Tibial nerve (tissue), 4 donors: ENCODE measurements around the gene GON4L. TPM values are rescaled to one million over a fixed set of nuclear protein-coding genes. Genes with fewer than 3 reads are reported as not detected.

ENCODE experiments used
- DNase-seq, 2 donors: peaks; one replicate each; pipeline ENCODE4 v3.0.0-alpha.2; 2019; ENCODE audit warnings: low spot score in 2 of 2
- H3K27ac ChIP-seq, 4 donors: fragments of 200-600 bp; sonication (generic) in 3 of 4; one replicate each; pipeline ENCODE4 v1.5.1; 2017 to 2019; ENCODE audit warnings: mild to moderate bottlenecking in 1 of 4
- H3K27me3 ChIP-seq, 2 donors: fragments of 200-600 bp; sonication (generic) in 1 of 2; one replicate each; pipeline versions ENCODE4 v1.5.1 to v1.6.0; 2017 to 2019
- H3K36me3 ChIP-seq, 3 donors: fragments of 200-600 bp; sonication (generic); one replicate each; pipeline ENCODE4 v1.5.1; 2018 to 2019
- H3K4me1 ChIP-seq, 4 donors: fragments of 200-600 bp; sonication (generic) in 3 of 4; one replicate each; pipeline ENCODE4 v1.5.1; 2017 to 2019
- H3K4me3 ChIP-seq, 4 donors: fragments of 200-600 bp; sonication (generic) in 3 of 4; one replicate each; pipeline ENCODE4 v1.5.1; 2017 to 2019; ENCODE audit warnings: mild to moderate bottlenecking in 1 of 4, moderate library complexity in 1 of 4
- H3K9me3 ChIP-seq, 4 donors: fragments of 200-600 bp; sonication (generic) in 3 of 4; one replicate each; pipeline ENCODE4 v1.5.1; 2017 to 2019
- CTCF ChIP-seq, 5 experiments: fragments of 200-600 bp in 3 of 5; fragments of 450-650 bp in 2 of 5; sonication (generic) in 3 of 5; IDR thresholded peaks; one replicate each; pipeline ENCODE4 v1.5.1; 2016 to 2019; ENCODE audit warnings: antibody characterized with exemption in 5 of 5, mild to moderate bottlenecking in 3 of 5, moderate library complexity in 2 of 5
- EP300 ChIP-seq, 2 donors: sonication (generic); formaldehyde crosslinking; IDR thresholded peaks; one replicate each; pipeline ENCODE4 v1.6.1; 2017; ENCODE audit warnings: antibody characterized with exemption in 2 of 2, mild to moderate bottlenecking in 1 of 2
- POLR2A ChIP-seq, 2 donors: fragments of 450-650 bp; IDR thresholded peaks; one replicate each; pipeline ENCODE4 v1.6.1; 2017; ENCODE audit warnings: antibody characterized with exemption in 2 of 2, mild to moderate bottlenecking in 2 of 2, moderate library complexity in 2 of 2
- WGBS, 2 donors: methylation state at CpG; one replicate each; pipeline ENCODE4 v1.1.5; 2018; 5-methylcytosine and 5-hydroxymethylcytosine counted together
- total RNA-seq, 4 donors: library from RNA; depleted of rRNA; stranded (reverse); fragments of >200 nt; gene quantifications; one replicate each; pipeline ENCODE4 v1.1.0, GENCODE V29; 2016

Gene GON4L
- total RNA-seq, 4 donors from 2014 or later, result 53.3 to 88.2 (median 66.2) TPM

GRCh38 chr1:155859881-155860871 is 3.2 kb upstream of the GON4L start:
- peak in 1 of 2 donors; percentile 59 for TF ChIP-seq POLR2A (IDR thresholded peaks at IDR 0.05)
- peak; percentile 49 to 87 for TF ChIP-seq EP300 (IDR thresholded peaks at IDR 0.05)
- peak in 1 of 5 experiments; percentile 13 for TF ChIP-seq CTCF (IDR thresholded peaks at IDR 0.05)
- Histone ChIP-seq H3K27me3 (no peaks in the 10 kb centered on the region), H3K4me1 (peaks cover 0 to 56% (median 17%) of the 10 kb centered on the region in 4 donors), H3K27ac (peak overlapping the region; percentile 82 to 98 (median 88)), H3K36me3 (peaks cover 0 to 3% (median 0%) of the 10 kb centered on the region in 3 donors), H3K9me3 (no peaks in the 10 kb centered on the region), H3K4me3 (peak overlapping the region; percentile 33 to 58 (median 38))
- 1% methylated on average over 34 of the region's 35 CpGs for WGBS, 2 donors
- DNase-seq, result peak; percentile 68 to 70

GRCh38 chr1:155859234-155859829 is 2.3 kb upstream of the GON4L start, which contains the start of gene SYT11:
Gene SYT11, plus strand, starts transcription at chr1:155859567. Its CDS starts 195 bp downstream, at chr1:155859762.
- peak; percentile 94 to 97 for DNase-seq
- peaks cover 0 to 11% (median 8%) of the 10 kb centered on the region in 3 donors for H3K36me3 ChIP-seq
- no peaks in the 10 kb centered on the region for H3K9me3 ChIP-seq
- peak within 1 kb of the TSS; percentile 82 to 98 (median 90) for H3K27ac ChIP-seq
- TF ChIP-seq POLR2A (IDR thresholded peaks at IDR 0.05) (peak; percentile 55 to 84), EP300 (IDR thresholded peaks at IDR 0.05) (peak; percentile 83 to 94), CTCF (IDR thresholded peaks at IDR 0.05) (peak in 1 of 5 experiments; percentile 8)
- peak within 1 kb of the TSS; percentile 33 to 58 (median 38) for H3K4me3 ChIP-seq
- peaks cover 0 to 59% (median 17%) of the 10 kb centered on the region in 4 donors for H3K4me1 ChIP-seq
- 0% methylated on average over 28 to 32 of the region's 33 CpGs for WGBS, 2 donors
- no peaks in the 10 kb centered on the region for H3K27me3 ChIP-seq

GRCh38 chr1:155858800-155859233 is 1.8 kb upstream of the GON4L start:
- H3K4me3 ChIP-seq, result peak overlapping the region; percentile 24 to 58 (median 36)
- WGBS, 2 donors, result 56 to 58% methylated on average over 12 of the region's 12 CpGs
- peaks cover 0 to 16% (median 10%) of the 10 kb centered on the region in 3 donors for H3K36me3 ChIP-seq
- H3K27ac ChIP-seq, result peak overlapping the region; percentile 82 to 94 (median 90)
- H3K27me3 ChIP-seq, result no peaks in the 10 kb centered on the region
- H3K4me1 ChIP-seq, result peaks cover 0 to 59% (median 17%) of the 10 kb centered on the region in 4 donors
- H3K9me3 ChIP-seq, result no peaks in the 10 kb centered on the region
- peak in 1 of 2 donors; percentile 33 for DNase-seq
- TF ChIP-seq EP300 (IDR thresholded peaks at IDR 0.05) (no peak), CTCF (IDR thresholded peaks at IDR 0.05) (no peak), POLR2A (IDR thresholded peaks at IDR 0.05) (no peak)

GRCh38 chr1:155856257-155856974 is 598 bp downstream of the GON4L start:
- H3K4me3 ChIP-seq, result peak overlapping the region; percentile 56 to 88 (median 67)
- no peaks in the 10 kb centered on the region for H3K9me3 ChIP-seq
- DNase-seq, result no peak
- H3K4me1 ChIP-seq, result peaks cover 0 to 60% (median 13%) of the 10 kb centered on the region in 4 donors
- no peak for TF ChIP-seq EP300 (IDR thresholded peaks at IDR 0.05)
- TF ChIP-seq CTCF (IDR thresholded peaks at IDR 0.05), result no peak
- TF ChIP-seq POLR2A (IDR thresholded peaks at IDR 0.05), result no peak
- 51% methylated on average over 20 of the region's 20 CpGs for WGBS, 2 donors
- no peaks in the 10 kb centered on the region for H3K27me3 ChIP-seq
- H3K27ac ChIP-seq, result peak overlapping the region; percentile 81 to 90 (median 84)
- H3K36me3 ChIP-seq, result peaks cover 0 to 38% (median 17%) of the 10 kb centered on the region in 3 donors
